ENCODE data around the gene CPVL.

Gene CPVL

DNA sequence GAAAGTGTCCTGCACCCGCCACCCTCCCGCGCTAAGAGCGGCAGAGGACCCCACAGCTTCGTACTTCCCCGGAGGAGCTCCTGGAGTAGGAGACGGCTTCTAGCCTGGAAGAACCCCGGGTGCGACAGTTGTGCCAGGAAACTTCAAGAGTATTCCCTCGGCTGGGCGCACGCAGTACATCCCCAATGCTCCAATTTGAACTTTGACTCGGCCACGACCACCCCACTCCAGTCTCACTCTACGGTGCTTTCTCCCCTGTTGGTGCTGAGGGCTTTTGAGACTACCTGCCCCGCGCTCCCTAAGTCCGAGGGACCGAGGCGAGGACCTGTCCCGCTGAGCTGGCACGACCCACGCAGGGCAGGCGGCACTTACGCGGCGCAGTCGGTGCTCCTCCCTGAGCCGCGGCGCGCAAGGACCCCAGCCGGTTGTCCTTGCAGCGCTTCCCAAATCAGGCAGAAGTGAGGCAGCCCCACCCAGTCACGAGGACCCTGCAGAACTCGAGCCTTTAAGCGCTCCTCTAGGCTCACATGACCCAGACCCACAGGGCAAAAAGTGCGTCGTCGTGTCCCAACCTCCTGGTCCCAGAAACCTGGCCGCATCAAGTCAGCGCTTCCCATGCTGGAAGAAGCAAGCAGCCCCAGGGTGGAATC, at the start of gene CPVL:
Gene CPVL, minus strand, starts transcription at position 481 of the 650 bp plus-strand sequence. CDS start 25,476 bp downstream, outside the sequence.
- DNase-seq (ENCODE audit: low read depth in 2 of 3, low spot score in 1 of 3) = no peak

DNA sequence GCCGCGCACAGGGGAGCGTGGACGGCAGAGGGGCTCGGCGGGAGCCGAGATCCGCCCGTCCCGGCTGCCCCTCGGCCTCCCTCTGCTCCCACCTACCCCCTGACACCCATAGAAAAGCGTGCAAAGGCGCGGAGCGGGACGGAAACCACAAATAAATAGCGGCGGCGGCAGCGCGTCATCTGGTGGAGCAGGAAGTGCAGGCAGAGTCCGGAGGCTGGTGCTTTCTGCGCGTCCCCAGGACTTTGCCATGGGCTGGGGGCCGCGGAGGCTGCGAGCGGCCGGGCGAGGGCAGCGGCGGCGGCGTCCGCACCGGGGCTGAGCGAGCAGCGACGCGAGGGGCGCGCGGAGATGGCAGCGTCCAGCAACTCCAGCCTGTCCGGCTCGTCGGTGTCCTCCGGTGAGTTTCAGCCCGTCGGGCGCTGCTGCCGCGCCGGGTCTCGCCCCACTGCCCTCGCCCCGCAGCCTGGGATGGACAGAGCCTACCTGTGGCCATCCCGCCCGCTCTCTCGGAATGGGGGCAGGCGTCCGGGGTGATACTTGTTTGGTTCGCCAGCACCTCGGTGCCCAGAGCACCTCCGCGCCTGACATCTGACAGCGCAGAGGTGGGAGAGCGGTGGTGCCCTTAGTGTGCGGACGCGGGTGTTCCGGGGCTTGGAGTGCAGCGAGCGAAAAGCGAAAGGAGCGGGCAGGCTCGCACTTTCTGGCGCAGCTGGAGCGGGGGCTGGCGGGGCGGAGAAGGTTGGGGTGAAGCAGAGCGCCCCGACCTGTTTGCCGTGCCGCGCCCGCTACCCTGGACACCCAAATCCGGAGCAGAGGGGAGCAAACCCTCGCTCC, 48.5 kb upstream of the CPVL start, which contains the start of gene CHN2:
Gene CHN2, plus strand, starts transcription at position 182 of the 834 bp plus-strand sequence.
- DNase-seq (ENCODE audit: low read depth in 2 of 3, low spot score in 1 of 3) = no peak

DNA sequence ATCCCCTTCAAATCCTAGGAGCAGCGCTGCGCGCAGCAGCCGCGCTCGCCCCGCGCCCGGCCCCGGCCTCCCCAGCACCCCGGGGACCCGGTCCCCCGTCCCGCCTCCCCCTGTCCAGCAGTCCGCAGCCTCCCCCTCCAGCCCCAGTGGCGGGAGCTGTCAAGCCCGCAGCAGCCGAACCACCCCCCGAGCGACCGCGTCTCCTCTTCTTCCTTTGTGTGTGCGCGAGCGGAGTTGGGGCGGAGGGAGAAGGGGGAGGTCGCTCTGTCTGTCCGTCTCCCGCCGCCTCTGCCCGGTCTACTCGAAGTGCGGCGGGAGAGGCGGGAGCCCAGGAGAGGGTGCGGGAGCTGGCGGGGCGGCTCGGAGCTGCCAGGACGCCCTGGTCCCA, 47.9 kb upstream of the CPVL start:
- no peak for DNase-seq (ENCODE audit: low read depth in 2 of 3, low spot score in 1 of 3)

DNA sequence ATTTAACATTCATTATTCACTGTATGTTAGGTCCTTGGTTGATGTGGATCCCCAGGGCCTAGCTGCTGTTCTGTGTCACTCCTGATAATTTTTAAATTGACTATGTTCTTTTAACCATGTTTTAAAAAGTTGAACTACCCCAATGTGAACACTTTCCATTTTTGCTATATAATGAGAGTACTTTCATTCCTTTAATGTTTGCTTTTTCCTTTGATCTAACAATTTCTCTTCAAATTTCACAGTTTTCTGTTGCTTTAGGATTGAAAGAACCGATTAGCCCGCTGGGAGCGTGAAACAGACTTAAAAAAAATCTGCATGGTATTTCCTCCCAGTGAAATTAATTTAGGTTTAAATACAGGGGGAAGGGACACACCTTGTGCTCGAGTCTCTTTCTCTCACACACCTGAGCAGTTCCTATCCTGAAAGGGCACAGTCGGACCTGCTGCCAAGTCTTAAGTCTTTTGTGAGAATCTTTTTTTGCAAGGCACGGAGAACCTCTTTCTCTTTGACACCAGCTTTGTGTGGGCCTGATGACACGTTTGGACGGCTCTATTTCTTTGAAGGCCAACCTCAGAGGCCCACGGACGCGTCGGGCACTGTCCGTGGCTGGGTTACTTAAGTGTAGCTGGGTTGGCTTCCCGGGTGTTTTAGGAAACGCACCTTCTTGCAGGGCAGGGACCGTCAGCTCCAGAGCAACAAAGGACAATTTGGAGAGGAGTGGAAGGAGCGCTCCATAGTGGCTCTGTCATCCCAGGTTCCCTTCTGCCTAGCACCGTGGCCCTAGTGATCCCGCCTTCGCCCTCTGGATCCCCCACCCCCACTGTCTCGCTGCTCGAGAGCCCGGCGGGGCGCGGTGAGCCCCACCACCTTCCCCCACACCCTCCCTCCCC, 47.2 kb upstream of the CPVL start:
- no peak for DNase-seq (ENCODE audit: low read depth in 2 of 3, low spot score in 1 of 3)

DNA sequence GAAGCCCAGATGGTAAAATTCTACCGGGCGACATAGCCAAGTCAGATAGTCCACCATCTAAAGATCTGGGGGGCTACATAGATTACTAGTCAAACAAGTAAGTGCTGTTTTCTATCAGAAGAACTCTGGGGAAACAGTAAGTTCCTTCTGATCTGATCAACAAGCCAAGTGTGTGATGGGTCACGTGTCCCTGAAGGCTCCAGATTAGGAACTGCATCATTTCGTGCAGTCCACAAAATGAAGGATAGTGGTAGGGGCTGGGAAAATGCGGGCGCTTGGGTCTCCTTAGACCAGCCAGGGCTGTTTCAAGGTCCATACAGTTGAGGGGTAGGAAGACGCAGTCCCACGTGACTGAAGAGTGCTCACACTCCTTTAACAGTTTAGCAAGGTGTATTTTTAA, 46.5 kb upstream of the CPVL start:
- DNase-seq (ENCODE audit: low read depth in 2 of 3, low spot score in 1 of 3) = no peak

DNA sequence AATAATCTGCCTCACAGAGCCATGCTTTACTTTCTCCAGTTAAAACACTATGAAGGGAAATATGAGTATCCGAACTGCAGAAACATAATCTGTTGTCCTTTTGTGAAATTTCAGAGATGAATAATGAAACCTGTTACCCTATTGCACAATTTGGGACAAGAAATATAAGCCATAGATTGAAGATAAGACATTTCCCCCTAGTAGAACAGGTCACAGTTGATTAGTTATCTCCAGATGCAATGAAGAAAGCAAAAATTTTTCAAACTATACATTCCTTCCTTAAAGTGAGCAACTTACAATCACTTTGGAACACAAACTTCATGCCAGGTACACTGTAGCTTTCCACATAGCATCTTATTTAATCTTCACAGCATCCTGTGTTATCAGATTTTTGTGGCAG, 46.0 kb upstream of the CPVL start:
- no peak for DNase-seq (ENCODE audit: low read depth in 2 of 3, low spot score in 1 of 3)

DNA sequence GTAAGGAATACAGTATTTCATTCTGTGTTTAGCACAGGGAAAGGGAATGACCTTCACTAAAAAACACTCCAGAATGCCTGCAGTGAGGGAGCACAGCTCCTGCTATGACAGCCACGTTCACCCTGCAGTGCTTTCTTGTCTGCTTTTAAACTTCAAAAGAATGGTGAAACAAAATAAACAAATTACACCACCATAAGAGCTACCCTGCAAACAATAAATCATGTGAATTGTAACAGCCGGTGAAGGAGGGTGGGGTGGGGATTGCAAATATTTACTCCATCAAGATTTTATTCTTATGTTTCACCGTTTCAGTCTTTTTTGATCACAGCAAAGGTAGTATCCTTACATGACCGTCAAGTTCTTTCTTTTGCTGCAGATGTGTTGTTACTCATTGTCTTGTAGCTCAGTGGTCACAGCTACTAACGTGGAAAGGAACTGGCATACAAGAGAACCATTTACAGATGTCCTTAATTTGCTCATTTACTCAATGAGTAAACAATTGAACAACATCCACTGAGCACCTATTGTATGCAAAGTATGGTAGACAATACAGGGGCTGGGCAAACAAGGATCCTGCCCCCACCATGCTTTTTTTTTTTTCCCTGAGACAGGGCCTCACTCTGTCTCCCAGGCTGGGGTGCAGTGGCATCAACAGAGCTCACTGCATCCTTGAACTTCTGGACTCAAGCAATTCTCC, 44.2 kb upstream of the CPVL start:
- no peak for DNase-seq (ENCODE audit: low read depth in 2 of 3, low spot score in 1 of 3)

DNA sequence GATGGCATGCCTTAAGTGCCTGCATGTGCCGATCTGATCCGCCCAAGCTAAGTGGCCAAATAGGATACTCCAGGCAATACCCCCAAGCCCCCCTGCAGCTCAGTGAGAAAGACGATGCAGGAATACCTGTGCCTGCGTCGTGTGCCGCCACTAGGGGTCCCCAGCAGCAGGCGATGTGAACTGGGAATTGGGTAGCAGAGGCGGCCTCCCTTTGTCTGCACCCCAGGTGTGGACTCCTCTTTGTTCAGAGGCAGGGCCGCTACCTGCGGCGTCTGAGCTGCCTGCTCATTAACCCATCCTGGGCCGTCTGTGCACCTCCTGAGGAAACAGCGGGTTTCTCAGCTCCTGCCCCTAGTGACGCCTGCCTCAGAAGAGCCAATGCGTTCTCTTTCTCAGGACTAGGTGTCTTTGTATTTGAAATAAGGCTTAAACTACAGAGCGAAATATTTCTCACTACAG, 43.4 kb upstream of the CPVL start:
- peak in 2 of 3 donors; percentile 34 to 48 for DNase-seq (ENCODE audit: low read depth in 2 of 3, low spot score in 1 of 3)

DNA sequence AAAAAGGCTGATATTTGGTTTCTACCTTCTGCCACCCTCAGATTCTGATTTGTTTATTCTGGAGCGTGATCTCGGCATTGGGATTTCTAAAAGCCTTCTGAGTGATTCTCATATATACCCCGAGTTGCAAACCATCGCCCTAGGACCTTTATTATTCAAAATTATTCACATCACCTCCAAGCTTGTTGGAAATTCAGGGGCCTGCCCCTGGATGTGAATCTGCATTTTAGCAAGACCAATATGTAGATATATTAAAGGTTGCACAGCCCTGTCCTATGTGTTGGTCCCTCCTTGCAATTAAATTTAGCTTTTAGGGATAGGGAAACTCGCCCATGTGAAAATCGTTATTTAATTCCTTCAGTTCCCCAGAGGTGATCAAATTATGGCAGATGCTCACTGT, 39.3 kb upstream of the CPVL start:
- no peak for DNase-seq (ENCODE audit: low read depth in 2 of 3, low spot score in 1 of 3)

DNA sequence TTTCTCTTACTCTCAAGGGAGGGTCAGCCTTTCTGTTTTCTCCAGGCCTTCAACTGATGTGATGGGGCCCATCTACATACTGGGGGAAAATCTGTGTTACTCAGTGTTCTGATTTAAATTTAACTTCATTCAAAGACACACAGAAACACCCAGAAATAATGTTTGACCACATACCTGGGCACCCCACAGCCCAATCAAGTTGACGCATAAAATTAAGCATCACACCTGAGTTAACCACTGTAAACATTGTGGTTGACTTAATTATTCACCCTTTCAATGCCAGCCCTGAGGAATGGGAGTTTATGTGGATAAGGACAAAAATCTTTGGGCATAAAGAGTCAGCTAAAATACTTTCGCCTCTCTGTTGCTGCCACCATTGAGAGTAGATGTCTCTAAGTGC, 38.3 kb upstream of the CPVL start:
- DNase-seq (ENCODE audit: low read depth in 2 of 3, low spot score in 1 of 3) = no peak

DNA sequence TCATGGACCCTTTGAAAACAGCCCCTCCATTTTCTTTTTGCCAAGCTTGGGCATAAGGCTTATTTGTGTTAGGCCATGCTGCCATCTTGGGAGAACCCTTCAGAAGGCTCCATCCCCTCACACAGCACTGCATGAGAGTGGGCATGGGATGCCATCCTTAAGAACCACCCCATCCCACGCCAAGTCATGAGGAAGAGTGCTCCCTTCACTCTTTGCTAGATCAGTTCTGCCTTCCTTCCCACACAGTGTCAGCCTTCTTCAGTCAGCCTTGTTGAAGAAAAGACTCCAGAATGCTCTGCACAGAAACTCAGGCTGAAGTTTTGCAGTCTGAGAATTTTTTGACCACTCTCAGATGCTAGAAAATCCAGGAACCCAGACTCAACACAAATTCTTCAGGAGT, 32.8 kb upstream of the CPVL start:
- DNase-seq (ENCODE audit: low read depth in 2 of 3, low spot score in 1 of 3) = no peak

DNA sequence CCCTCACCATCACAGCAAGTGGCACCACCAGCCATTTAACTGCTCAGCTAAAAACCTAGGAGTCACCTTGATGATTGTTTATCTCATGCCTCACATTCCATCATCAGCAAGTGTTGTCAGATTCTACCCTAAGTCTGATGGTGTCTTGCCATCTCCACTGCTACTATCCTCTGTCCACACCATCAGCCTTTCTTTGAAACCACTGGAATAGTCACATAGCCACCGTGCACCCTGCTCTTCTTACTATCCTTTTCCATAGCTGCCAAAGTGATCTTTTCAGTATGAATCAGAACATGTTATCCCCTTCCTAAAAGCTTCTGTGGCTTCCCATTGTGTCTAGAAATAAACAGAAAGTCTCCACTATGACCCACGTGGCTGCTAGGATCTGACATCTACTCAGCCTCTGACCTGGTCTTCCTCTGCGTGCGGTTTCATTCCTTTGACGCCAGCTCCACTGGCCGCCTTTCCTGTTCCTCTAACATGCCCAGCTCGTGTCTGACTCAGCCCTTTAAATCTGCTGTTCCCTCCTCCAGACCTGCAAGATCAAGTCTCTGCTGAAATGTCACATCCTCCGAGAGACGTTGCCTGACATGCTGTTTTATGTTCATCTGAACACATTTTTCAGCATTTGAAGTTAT, 31.7 kb upstream of the CPVL start:
- DNase-seq (ENCODE audit: low read depth in 2 of 3, low spot score in 1 of 3) = no peak

DNA sequence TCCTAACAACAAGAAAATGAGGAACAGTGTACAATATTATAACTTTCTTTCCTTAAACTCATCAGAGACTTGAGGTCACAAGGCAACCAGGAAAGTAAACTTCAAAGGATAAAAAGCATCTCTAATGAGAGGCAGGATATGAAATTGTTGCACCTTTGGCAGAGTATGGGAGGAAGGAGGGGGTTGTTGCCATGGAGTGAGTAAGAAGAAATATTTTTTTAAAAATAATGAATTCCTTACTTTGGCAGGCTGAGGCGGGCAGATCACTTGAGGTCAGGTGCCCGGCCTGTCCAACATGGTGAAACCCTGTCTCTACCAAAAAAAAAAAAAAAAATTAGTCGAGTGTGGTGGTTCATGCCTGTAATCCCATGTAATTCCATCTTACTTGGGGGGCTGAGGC, 27.1 kb upstream of the CPVL start:
- DNase-seq (ENCODE audit: low read depth in 2 of 3, low spot score in 1 of 3) = no peak

DNA sequence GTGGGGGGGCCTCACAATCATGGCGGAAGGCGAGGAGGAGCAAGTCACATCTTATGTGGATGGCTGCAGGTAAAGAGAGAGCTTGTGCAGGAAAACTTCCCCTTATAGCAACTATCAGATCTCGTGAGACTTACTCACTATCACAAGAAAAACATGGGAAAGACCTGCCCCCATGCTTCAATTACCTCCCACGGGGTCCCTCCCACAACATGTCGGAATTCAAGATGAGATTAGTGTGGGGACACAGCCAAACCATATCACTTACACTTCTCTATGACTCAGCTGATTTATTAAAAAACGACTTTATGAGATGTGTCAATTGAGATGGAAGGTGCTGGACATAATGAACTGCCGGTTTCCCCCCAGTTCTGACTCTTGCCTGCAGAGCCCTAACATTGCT, 24.4 kb upstream of the CPVL start:
- DNase-seq (ENCODE audit: low read depth in 2 of 3, low spot score in 1 of 3) = no peak

DNA sequence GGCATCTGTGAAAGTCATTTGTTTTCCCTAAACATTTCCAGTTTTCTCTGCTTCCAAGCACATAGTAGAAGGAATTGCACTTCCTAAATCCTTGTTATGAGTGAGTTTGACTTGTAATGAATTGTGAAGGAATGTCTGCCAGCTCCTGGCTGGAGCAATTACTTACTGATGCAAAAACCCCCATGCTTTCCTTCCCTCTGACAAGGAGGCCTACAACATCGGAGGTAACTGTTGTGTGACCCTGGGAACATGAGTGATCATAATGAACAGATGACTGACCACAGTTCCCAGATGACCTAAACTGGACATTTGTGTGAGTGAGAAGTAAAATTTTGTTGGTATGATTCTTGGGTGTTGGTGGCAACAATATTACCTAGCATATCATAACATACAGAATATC, 21.4 kb upstream of the CPVL start:
- no peak for DNase-seq (ENCODE audit: low read depth in 2 of 3, low spot score in 1 of 3)

DNA sequence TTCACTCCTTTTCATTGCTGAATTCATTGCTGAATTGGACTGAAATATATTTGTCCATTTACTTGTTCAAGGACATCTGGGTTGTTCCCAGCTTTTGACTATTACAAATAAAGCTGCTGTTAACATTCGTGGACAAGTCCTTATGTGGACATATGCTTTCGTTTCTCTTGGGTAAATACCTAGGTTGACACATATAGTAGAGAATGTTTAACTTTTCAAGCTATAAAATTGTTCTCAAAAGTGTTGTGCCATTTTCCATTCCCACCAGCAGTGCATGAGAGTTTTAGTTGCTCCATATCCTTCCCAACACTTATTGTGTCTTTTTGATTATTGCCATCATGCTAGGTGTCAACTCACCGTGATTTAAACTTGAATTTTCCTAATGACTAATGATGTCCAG, 17.5 kb upstream of the CPVL start:
- DNase-seq (ENCODE audit: low read depth in 2 of 3, low spot score in 1 of 3) = no peak

DNA sequence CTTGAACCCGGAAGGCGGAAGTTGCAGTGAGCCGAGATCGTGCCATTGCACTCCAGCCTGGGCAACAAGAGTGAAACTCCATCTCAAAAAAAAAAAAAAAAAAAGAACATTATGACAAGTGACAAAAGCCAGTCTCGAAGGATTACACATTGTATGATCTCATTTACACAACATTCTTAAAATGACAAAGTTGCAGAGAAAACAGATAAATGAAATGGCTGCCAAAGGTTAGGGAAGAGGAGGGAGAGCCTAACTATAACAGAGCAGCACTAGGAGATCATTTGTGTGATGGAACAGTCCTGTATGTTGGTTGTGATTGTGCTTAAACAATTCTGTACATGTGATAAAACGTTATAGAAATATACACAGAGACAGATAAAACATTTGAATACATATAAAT, 16.2 kb upstream of the CPVL start:
- no peak for DNase-seq (ENCODE audit: low read depth in 2 of 3, low spot score in 1 of 3)

DNA sequence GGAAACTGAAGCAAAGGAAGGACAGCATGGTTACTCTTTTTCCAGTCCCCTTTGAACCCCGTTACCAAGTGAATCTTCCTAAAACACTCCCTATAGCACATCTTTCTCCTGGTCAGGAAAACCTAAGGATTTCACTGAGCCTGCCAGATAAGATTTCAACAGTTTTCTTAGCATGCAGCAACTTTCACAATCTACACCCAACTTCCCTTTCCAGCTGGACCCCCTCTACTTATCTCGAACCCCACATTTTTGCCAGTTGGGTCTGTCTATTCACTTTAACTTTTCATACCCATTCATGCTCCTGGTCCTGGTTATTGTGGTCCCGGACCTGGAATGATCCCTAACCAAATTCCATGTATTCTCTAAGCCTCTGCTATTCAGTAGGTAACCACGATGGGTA, 14.9 kb upstream of the CPVL start:
- DNase-seq (ENCODE audit: low read depth in 2 of 3, low spot score in 1 of 3) = no peak

DNA sequence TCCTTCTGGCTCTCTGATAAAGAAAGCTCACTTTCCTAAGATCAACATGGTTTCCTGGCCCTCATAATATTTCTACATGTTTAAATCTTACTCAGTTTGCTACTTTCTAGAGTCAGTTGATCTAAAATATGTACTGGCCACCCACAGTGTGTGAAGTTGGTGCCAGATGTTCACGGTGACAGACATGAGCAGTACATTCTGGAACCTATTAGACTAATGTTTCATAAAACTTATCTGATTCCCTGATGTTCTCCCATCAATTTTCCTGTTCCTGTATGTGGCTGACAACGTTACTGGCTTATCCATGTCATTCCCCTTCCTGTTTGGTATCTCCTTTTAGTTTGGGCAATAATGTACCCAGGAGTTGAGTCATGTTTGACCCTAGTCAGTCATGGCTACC, 13.7 kb upstream of the CPVL start:
- DNase-seq (ENCODE audit: low read depth in 2 of 3, low spot score in 1 of 3) = no peak

DNA sequence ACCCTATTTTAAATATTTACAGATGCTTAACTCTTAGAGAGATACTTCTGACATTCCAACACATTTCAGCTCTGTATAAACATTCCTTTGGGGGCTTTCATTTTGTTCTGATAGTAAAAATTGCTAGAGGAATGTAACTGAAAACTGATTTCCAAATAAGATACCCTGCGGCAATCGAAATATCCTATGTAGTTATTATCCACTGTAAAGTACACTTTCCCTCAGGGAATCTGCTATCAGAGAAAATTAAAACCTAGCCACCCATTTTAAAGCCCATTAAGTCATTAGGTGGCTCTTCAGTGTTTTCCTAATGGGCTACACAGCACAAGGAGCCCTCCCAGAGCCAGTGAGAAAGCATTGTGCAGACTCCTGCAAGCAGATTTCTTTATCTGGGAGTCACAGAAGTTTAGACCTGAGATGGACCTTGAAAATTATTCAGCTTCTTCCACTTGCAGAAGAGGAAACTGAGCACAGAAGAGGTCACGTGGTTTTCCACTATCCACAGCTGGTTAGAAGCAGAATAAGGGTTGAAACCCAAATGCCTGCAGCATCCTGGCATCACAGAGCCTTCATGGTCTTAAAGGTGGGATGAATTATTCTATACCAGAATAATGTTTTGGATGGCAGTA, 12.6 kb upstream of the CPVL start:
- DNase-seq (ENCODE audit: low read depth in 2 of 3, low spot score in 1 of 3) = no peak

All from stimulated activated CD4-positive, alpha-beta T cell treated with anti-CD3 and anti-CD28 coated beads, Interleukin-12 subunit alpha, Interleukin-12 subunit beta, amount 100 ng/mL, for 48 hours (primary cell).